ENCODE measurements around the gene MAPKAP1.

Gene MAPKAP1

DNA sequence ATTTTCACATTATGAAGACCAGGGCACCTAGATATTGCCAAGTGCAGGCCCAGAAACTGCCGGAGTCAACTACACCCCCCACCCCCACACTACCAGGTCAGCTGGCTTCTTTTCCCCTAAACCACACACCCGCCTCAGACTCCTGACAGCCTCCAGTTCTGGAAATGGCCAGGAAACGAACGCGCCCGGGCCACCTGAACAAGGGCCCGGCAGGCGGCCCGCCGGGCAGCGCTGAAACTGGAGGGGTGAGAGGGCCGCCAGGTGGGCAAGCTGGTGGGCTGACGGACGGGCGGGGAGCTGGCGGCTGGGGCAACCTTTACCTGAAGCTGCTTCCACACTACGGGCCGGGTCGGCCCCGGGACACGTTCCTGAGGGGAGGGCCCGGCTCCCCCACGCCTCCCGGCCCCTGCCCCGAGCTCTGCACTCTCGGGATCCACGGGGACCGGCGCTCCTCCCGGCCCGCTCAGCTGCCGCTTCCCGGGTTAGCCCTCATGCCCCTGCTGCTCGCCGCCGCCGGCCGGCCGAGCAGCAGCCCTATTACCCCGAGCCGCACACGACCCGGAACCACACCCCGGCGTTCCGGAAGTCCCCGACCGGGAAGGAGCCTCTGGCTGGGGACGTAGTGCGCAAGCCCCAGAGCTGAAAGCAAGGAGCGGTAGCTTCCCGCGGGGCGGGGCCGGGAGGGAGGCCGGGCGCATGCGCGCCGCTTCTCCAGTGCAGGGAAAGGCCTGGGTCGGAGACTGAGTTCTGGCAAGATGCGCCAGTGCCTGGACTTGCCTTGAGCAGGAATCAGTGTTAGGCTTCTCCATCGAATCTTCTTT, at the start of gene MAPKAP1:
Gene MAPKAP1, minus strand, starts transcription at position 558 of the 821 bp plus-strand sequence. CDS start 34,634 bp downstream, outside the sequence.
- DNase-seq (ENCODE audit: low read depth in 2 of 2), result peak; percentile 90 to 96

DNA sequence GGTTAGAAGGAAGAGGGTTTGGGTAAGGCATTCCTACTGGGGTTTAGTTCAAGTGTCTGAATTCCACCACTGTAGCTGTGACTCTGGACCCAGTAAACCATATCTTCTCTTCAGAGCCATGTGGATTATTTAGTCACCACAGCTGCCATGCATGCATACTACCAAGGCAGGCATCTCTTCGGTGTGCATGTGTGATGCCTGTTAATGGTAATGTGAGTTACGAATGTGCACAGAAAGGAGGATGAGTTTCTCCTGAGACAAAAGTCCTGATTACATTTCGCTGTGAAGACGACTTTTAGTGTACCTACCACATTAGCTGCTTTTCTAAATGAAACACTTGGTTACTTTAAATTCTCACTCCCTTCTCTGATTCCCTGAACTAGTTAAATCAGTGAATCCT, 49.5 kb upstream of the MAPKAP1 start:
- no peak for DNase-seq (ENCODE audit: low read depth in 2 of 2)

DNA sequence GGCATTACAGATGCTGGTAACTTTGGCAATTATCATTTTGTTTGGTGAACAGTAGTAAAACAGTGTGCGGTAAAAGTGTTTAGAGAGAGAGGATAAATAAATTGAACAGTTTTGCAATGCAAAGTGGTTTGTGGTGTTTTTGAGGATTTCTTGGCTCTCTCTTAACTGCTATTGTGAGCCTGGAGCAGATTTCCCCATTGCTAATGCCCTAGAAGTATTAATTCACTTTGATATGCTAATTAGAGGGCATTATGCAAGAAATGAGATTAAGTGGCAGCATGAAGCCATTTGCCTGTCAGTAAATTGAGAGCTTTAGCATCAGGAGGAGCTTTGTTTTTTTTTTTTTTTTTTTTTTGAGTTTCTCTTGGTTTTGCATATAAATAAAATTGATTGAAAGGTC, 48.3 kb upstream of the MAPKAP1 start:
- DNase-seq (ENCODE audit: low read depth in 2 of 2), result no peak

DNA sequence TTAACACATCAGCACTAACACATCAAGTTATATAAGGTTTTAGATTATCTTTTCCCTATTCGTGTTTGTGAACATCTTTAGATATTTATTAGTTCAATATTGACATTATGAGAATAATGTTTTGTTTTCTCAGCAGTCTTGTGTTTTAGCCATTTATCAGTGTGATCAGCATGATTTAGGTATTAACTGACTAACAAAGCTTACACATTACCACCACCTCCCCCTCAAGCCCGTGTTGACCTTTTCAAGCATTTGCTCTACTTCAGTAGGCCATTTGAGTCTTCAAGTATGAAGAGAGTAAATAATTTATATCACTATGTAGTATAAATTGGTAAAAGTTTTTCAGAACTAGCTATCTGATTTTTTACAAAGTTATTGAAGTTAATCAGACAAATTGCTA, 47.1 kb upstream of the MAPKAP1 start:
- no peak for DNase-seq (ENCODE audit: low read depth in 2 of 2)

DNA sequence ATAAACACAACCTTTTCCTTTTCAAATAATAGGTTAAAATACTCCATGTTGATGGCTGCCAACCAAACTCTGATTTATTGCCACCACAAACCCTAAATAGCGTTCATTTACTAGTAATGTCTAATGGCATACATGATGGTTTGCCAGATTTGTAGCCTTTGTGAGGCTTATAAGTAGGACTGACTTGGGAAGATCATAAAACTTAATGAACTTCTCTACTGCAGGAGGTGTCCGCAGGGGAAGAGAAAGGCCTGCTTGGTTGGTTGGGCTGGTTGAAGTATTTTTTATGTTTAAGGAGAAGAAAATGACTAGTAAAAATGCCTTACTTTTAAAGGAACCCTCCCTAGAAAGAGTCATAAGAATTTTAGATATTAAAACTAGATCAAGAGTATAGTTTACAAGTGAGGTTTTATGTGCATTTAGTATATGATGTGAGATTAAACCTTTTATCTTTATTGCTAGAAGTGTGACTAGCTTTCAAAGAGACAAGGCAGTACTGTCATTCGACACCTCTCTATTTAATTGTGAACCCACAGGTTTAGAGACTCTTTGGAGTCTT, 45.1 kb upstream of the MAPKAP1 start:
- no peak for DNase-seq (ENCODE audit: low read depth in 2 of 2)

DNA sequence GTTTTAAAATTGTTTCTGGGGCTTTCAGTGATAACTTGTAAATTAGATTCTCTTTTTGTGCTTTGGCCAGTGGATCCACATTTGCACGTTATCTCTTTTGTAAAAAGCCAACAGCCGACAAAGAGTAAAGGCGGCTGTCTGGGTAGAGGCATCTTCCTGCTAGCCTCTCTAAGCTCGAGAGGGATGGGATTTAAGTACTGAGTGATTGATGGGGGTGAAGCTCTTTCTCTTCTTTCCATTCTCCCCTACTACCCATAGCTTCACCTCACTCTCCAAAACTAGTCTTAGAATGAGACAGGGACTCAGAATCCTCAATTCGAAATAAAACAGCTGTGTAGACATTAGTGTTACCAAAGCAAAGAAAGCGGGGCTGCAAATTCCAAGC, 43.6 kb upstream of the MAPKAP1 start:
- DNase-seq (ENCODE audit: low read depth in 2 of 2), result no peak

DNA sequence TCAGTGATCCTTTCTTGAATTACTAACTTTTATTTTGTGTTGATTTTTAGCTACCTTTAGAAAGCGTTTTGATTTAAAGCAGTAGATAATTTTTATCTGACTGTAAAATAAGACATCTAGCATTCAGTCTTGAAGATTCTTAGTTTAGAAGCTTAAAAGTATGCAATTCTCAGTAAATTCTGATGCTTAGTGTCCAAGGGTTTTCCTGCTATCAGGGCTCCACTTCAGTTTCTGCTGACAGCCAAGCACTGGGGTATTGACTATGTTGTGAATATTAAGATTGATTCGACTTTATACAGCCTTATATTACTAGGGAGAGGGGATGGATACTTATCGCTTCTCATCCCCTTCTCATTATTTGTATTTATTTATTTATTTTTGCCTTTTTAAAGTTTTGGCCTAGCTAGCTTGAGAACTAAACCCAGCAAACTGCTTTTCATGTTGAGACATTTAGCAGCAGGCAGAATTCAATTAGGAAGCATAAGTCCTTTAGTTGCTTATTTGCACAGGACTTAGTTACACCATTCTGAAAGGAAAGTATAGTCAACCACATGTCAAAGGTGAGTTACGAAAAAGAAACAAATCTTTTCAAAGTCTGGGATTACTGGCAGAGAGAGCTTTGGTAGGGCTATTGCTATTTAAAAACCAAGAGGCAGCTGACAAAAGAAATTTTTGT, 43.1 kb upstream of the MAPKAP1 start:
- no peak for DNase-seq (ENCODE audit: low read depth in 2 of 2)

DNA sequence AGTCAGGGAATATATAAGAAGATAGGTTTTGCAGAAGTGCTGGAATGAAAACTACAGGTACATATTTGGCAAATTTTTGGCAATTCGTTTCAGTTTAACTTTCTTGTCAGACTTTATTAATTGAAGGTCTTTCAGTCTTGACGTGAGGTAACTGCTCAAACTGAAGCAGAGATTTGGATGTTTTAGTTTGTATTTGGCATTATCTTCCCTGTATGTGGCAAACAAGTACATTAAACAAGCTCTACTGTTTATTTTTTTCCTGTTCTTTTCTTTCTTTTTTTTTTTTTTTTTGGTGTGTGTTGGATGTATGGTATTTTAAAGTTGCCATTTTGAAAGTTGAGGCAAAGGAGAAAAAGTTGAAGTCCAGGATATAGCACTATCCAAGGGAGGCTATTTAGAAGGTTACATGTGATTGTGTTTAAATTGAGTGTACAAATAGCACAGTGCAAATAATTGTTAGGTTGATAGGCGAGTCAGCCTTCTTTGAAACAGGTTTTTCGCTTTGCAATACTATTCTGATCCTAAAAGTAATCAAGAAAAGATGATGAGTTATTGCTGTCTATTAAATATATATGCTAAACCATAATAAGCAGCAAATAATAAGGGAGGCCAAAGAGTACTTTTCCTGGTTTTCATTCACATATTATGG, 42.4 kb upstream of the MAPKAP1 start:
- DNase-seq (ENCODE audit: low read depth in 2 of 2), result no peak

DNA sequence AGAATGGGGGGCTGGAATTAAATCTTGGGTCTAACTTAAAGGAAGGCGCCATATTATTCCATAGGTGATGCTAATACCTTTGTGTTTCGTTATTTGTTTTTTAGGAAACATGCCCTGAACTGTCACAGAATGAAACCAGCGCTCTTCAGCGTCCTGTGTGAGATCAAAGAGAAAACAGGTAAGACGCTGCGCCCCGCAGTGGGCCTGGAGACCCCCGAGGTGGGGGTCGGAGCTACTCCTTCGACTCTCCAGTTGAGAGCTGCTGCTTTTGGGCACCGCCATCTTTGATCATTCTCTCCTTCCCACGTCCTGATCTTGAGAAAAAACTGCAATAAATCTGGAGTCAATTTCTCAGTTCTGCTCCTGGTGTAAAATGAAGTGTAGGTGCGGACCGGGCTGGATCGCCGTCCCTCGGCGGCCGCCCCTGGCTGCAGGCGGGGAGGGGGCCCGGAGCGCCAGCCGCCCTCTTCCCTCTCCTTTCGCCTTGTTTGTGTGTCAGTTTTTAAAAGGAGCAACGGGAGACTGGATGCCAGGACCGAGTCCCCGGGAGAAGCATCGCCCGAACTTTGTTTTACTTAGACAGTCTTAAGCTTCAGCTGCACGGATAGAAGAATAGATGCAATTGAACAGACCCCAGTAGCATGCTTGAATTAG, 41.6 kb upstream of the MAPKAP1 start:
- DNase-seq (ENCODE audit: low read depth in 2 of 2), result no peak

DNA sequence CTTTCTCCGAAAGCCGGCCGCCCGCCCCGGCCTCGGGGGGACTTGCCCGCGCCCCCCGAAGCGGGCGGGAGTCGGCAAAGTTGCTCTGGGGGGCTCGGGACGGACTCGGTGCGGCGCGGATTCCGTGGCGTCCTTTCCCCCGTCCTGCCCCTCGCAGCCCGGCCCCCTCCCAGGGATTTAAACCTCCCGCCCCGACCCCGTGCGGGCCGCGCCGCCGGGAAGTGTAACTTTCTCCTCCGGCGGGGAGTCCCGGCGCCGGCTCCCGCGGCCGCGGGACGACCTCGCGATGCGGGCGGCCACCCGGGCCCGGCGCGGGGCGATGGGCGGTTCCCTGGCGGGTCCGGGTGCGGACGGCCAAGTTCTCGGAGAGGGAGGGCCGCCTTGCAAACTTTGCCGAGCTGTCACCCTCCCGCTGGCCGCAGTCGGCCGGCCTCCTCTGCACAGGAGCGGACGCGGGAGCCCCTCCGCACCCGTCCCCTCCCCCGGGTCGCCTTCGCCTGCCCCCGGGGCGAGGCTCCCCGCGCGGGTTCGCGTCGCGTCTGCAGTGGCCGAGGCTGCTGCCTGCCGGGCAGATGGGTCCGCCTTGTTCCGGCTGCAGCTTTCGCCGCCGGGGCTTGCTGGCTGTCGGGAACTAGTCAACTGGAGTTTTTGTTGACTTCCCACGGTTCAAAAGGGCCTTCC, 40.9 kb upstream of the MAPKAP1 start:
- DNase-seq (ENCODE audit: low read depth in 2 of 2), result peak in 1 of 2 donors; percentile 19

DNA sequence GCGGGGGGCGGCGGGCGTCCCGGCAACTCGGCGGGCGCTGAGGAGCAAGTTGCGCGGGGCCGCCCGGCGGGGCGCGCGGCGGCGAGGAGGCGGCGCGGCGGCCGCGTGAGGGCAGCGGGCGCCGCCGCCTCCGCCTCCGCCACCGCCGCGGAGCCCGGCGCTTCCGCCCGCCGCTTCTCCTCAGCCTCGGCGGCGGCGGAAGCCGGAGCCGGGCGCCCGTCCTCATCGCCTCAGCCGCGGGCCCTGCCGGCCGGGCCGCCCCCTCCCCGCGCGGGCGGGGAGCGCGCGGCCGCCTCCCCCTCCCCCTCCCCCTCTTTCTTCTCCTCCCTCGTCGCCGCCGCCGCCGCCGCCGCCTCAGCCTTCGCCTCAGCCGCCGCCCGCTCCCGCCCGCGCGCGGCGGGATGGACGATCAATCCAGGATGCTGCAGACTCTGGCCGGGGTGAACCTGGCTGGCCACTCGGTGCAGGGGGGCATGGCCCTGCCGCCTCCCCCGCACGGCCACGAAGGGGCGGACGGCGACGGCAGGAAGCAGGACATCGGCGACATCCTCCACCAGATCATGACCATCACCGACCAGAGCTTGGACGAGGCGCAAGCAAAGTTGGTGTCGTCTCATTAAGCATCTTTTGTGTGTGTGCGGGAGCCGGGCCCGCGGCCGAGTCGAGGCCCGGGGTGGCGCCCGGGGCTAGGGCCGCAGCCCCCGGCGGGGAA, 40.2 kb upstream of the MAPKAP1 start, which contains the start of gene PBX3:
Gene PBX3, plus strand, starts transcription at position 321 of the 712 bp plus-strand sequence.
- DNase-seq (ENCODE audit: low read depth in 2 of 2), result peak; percentile 36 to 42

DNA sequence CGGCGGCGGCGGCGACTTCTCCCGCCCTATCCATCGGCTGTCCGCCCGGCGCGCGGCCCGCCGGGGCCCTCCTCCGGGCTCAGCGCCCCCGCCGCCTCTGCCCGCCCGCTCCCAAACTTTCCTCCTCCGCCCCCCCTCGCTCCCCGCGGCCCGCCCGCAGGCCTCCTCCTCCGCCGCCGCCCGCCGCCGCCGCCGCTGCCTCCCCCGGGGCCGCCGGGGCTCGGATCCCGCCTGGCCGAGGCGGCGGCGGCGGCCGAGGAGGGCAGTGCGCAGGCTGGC, 39.7 kb upstream of the MAPKAP1 start:
- DNase-seq (ENCODE audit: low read depth in 2 of 2), result peak in 1 of 2 donors; percentile 58

DNA sequence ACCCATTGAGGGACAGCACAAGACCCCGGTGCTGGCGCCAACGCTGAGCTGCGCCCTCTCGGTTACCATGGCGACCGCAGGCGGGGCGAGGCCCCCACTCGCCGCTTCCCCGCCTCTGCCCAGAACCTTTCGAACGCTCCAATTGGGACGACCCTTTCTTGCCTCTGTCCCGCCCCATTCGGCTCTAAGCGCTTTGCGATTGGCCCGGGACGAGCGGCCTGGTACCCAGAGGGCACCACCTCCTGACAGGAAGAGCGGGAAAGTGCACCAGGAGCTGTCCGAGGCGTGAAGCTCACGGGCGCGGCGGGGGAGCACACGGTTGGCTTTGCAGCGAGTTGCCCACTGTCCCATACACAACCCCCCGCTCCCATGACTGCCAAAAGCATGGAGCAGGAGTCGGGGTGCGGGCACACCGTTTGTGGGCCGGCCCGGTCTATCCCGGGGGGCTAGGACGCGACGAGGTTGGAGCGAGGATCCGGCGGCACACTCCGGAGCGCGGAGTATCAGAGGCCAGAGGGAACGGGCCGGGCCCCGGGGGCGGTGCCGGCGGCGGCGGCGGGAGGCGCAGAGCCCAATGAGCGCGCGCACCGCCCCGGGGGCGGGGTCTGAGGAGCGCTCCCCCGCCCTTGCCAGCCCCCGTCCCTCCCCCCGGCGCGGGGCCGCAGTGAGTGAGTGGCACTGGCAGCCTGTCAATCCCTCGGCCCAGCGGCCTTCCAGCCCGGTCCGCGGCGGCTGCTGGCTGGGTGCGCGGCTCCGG, 39.2 kb upstream of the MAPKAP1 start:
- peak; percentile 85 to 94 for DNase-seq (ENCODE audit: low read depth in 2 of 2)

DNA sequence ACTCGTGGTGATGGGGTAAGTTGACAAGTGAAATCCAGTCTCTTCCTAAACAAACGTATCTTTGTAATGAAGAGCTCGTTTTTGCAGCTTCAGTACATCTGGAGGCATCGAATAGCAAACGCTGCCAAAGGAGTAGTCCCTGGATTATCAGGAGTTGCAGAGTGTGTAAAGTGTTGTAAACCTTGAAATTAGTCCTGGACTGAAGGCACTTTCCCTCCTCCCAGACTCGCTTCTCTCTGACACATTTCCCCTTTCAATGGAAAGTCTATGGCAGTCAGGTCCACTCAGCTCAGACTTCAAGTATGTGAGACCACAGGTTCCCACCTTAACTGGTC, 38.6 kb upstream of the MAPKAP1 start:
- no peak for DNase-seq (ENCODE audit: low read depth in 2 of 2)

DNA sequence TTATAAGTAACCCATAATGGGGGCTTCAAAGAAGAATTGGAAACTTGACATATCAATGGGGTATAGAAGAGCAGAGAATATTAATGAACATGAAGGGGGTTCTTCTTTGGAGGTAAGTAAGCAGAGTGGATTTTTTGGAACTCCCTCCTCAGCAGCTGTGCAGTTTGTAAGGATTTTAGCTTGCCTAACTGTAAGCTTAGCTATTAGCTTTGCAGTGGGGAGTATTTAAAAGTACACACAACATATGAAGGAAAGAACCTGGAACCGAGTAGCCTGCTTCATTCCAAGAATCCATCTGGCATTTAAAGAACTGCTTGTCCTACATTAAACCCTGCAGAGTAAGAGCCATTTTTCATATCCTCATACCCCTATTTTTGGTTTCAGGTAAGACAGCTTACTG, 38.0 kb upstream of the MAPKAP1 start:
- DNase-seq (ENCODE audit: low read depth in 2 of 2), result no peak

DNA sequence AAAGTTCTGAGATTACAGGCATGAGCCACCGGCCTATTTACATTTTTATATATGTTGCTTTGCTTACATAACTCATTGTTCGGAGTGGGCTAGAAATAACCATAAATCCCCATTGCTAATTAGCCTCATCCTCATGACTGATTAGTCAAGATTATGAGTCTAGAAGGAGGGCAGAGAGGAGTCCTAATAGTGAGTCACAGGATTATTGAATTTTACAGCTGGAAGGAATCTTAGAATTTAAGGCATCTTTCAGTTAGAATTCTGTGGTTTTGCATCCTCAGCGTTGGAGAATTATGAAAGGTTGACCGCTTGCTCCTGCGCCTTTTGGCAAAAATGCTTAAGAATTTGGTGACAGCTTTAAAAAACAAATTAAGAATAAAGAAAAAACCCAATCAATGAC, 37.6 kb upstream of the MAPKAP1 start:
- no peak for DNase-seq (ENCODE audit: low read depth in 2 of 2)

DNA sequence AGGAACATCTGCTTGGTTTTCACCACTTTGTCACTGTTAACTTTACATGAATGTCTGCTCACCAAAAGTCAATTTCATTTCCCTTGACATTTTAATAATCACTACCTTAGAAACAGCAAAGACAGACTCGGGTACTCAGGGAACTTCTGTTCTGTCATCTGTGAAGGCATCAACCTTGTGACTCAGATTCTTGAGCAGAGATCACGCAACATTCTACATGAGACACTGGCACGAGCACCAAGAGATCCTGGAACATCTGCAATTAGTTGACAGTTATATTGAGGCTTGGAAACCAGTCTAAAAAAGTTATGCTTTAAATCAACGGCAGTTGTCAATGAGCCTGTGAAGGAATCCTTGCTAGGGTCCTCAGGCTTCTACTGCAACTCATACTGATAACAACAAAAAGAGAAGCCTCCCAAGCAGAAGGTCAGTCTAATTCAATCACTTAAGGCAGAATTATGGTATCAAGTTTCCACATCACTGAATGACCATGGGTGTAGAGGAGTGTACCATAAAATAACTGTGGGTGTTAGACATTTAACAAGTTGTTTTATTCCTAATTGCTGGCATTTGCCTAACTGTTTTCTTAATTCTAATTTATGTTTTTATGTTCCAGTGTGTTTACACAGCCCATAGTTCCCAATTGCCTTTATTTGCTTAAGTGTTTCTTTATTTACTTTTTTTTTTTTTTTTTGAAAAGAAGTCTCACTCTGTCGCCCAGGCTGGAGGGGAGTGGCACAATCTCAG, 36.8 kb upstream of the MAPKAP1 start:
- DNase-seq (ENCODE audit: low read depth in 2 of 2), result no peak

DNA sequence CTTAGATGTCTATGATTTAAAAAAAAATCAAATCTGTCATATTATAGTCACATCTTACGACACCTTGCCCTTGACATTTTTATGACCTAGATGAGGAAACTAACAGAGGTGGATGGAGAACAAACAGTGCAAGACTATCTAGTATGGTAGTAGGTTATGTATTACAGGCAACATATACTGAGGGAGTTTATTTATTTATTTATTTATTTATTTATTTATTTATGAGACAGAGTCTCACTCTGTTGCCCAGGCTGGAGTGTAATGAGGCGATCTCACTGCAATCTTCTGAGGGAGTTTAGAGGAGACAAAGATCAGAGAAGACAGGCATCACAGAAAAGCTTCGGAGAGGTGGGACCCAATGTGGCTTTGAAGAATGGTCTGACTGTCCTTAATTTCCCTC, 35.6 kb upstream of the MAPKAP1 start:
- no peak for DNase-seq (ENCODE audit: low read depth in 2 of 2)

DNA sequence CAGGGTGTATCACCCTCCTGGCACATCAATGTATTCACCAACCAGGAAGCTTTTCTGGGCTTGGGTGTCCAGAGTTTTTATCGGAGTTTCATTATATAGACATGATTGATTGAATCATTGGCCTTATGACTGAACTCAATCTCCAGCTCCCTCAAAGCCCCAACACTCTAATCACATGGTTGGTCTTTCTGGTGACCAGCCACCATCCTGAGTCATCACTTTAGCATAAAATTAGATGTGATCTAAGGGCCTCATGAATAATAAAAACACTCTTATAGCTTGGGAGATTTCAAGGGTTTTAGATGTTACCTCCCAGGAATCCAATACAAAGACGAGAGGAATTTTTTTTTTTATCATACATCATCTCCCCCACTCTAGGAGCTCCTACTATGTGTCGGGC, 32.4 kb upstream of the MAPKAP1 start:
- DNase-seq (ENCODE audit: low read depth in 2 of 2), result no peak

DNA sequence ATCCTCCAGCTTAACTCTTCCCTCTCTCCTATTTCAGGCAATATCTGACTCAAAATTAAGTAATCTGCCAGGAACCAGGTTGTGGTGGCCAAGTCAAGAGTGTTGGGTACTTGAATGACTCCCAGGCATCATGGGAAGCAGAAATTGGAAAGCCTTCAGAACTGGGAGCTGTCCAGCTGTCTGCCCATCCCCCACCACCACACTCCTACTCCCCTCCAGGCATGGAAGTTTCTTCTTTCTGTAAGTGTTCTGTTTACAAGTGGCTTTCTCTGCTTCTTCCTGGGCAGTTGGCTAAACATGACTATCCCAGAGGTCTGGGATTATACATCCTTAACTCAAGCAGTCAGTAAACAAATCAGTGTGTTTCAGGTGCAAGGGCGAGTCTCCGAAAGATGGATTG, 25.6 kb upstream of the MAPKAP1 start:
- DNase-seq (ENCODE audit: low read depth in 2 of 2), result no peak

Measured in stimulated activated CD4-positive, alpha-beta T cell treated with anti-CD3 and anti-CD28 coated beads, Interleukin-1b, Interleukin-23, amount 100 ng/mL, for 4 hours (primary cell).